ENCODE results near the gene SURF4. TPM values are rescaled to one million over a fixed set of nuclear protein-coding genes. Genes with fewer than 3 reads are reported as not detected.

SURF4 gene
- total RNA-seq, 1 donor from 2014 or later, result 255 TPM

DNA sequence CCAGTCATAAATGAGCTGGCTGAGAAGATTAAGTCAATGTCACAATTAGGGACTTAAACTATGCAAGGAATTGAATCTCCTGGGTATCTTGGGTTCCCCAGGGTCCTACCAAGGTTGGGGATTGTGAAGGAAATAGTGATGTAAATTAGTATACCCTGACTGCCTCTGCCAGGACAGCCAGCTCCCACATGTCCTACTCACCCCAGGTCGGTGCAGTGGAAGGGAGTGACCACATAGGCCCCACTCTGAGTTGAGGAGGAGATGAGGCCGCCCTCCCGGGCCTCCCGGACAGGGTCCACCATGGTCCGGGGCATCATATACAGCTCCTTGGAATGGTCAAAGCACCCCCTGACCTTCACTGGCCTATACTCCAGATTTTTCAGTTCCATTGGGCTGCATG is 22.3 kb downstream of the SURF4 start:
- DNase-seq (ENCODE audit: low spot score), result no peak

DNA sequence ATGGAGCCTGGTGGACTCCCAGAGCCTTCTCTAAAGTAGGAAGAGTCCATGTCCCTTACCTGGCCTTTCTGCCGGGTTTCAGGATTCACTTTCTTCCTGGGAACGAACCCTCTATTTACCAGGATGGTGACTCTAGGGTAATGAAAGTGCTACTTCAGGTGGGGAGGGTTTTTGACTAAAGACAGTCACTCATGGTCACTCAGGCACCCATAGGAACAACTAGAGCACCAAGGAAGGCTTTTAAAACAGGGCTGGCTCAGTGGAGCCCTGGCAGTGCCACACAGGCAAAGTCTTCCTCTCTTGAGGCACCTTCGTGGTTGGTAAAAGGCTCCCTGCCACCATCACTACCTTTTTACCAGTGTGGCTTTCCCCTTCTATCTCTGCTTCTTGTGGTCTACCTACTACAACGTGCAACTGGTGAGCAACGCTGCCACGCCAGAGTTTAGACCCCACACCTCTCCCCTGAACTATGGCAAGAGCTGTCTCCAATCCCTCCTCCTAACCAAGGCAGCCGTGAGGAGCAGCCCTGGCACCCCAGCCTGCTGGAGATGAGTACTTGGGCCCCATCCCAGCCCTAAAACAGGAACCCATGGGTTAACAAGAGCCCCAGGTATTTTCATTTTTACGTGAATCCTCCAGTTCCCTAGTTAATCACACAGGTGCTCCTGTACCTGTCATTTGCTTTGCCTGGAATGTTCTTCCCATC is 23.1 kb downstream of the SURF4 start:
- DNase-seq (ENCODE audit: low spot score), result no peak

GRCh38 chr9:133351908-133352634 is 23.8 kb downstream of the SURF4 start:
- no peak for DNase-seq (ENCODE audit: low spot score)

GRCh38 chr9:133351526-133351907 is 24.3 kb downstream of the SURF4 start:
- DNase-seq (ENCODE audit: low spot score), result no peak

DNA sequence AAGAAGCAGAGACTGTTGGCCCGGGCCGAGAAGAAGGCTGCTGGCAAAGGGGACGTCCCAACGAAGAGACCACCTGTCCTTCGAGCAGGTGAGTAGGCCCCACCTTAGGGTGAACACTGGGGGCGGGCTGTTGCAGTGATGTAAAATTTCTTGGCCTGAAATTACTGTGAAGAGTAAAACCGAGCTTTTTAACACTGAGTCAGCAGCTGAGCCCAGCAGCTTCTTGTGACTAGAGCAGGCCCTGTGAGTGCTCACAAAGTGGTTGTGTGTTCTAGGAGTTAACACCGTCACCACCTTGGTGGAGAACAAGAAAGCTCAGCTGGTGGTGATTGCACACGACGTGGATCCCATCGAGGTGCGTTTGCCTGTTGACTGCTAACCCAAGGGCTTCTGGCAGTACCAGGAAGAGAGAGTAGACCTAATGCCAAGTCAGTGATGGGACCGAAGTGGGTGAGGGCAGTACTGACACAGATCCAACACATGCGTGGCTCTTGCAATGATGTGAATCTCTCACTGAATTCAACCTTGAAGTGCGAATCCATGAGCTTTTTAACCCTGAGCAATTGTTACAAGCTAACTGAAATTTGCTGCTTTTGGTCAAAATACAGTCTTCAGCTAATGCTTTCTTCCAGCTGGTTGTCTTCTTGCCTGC is 25.8 kb downstream of the SURF4 start:
- no peak for DNase-seq (ENCODE audit: low spot score)

GRCh38 chr9:133348718-133349573 is 26.9 kb downstream of the SURF4 start:
- DNase-seq (ENCODE audit: low spot score), result no peak

DNA sequence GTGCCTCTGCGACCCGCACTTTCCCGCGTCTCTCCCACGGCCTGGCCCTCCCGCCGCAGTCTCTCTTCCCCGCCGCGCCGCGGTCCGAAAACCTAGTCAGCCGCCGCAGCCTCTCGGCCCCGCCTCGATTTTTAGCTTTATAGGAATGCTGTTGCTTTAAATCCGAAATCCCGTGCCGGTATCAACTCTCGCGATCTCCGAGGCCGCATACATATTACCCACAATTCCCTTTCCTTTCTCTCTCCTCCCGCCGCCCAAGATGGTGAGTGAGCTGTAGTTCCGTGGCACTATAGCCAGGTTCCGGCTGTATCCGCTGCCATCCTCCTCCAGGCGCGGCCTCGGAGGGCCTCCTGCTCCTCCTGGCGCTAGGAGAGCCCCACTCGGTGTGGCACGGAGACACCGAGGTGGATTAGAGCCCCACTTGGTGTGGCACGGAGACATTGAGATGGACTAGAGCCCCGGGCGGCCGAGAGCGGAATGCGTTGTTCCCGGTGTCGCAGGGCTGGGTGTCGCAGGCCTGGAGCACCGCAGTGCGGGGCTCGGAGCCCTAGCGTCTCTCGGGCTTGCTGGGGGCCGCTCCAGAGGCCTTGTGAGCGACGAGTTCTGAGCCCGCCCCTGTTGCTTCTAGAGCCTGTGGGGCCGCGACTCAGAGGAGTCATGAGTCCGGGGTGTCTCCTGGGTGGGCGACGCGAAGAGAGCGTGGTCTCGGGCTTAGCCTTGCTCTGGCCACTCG is 27.7 kb downstream of the SURF4 start, which contains the start of the genes MED22 and RPL7A:
MED22 (minus strand) TSS at position 147 of the 733 bp plus-strand sequence. CDS start 1,469 bp downstream, outside the sequence.
RPL7A (plus strand) TSS at position 234 of the 733 bp plus-strand sequence; CDS start at position 260, 26 bp downstream.
- DNase-seq (ENCODE audit: low spot score), result peak; percentile 98

DNA sequence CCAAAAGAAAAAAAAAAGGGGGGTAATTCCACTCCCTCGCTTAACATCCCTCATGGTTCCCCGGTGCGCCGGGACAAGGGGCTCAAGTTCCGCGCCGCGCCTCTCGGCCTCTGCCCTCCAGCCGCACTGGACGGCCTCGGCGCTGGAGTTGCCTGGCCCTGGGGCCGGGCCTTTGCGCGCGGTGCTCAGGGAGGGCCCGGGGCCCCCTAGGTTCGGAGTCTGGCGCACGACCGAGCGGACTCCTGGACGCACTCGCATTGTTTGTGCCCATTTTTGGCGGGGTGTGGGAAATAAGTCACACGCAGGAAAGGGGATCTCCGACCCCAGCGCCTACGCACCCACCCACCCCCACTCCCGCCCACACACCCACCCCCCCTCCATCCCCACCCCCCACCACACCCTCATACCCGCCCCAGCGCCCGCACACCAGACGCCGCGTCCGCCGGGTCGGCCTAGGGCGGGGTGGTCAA is 28.3 kb downstream of the SURF4 start:
- DNase-seq (ENCODE audit: low spot score), result peak; percentile 47

GRCh38 chr9:133346021-133346785 is 29.7 kb downstream of the SURF4 start:
- no peak for DNase-seq (ENCODE audit: low spot score)

DNA sequence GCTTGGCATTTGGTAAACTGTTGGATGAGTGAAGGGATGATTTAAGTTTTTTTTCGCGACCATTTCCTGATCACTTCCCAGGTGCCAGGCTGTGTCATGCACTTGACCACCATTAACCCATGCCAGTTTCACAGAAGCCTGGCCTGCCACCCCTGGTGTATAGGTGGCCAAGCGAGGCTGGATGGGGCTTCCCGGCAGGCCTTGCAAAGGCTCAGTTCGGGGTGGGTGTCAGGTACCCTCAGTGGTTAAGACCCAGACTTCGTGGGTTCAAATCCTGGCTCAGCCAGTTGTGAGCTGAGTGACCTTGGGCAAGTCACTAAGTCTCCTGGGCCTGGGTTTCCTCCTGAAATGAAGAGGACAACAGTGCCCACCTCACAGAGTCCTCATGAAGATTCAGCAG is 30.3 kb downstream of the SURF4 start:
- DNase-seq (ENCODE audit: low spot score), result no peak

GRCh38 chr9:133344979-133345378 is 30.9 kb downstream of the SURF4 start:
- no peak for DNase-seq (ENCODE audit: low spot score)

DNA sequence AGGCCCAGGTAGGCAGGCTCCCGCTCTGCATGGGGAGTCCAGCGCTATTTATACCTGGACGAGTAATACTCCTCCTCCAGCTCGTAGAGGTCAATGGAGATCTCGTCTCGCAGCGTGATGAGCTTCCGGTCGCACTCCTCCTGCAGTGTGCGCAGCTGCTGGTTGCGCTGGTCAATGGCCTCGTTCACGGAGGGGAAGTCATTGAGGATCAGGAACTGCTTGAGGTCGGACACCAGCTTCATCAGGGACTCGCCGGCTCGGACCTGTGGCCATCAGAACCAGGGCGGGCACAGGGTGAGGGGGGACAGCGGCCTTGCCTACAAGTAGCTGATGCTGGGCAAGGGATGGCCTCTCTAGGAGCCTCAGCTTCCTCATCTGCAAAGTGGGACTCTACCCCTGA is 31.8 kb downstream of the SURF4 start:
- no peak for DNase-seq (ENCODE audit: low spot score)

DNA sequence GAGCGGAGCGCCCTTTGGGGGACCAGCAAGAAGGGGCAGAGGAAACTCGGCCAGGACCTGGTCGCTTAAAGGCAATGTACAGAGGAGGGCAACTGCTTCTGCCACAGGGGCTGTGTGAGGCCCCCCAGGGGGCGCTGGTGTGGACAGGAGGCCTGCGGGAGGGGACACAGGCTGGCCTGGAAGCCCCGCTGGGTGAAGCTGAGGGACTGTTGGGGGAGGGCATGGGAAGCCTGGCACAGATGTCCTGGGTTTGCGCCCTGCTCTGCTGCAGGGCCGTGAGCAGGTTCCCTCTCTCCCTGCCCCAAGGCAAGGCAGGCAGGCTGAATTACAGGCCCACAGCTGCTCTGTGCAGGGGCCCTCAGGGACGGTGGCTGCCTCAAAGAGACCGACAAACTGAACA is 33.3 kb downstream of the SURF4 start:
- no peak for DNase-seq (ENCODE audit: low spot score)

GRCh38 chr9:133342069-133342406 is 33.8 kb downstream of the SURF4 start:
- no peak for DNase-seq (ENCODE audit: low spot score)

DNA sequence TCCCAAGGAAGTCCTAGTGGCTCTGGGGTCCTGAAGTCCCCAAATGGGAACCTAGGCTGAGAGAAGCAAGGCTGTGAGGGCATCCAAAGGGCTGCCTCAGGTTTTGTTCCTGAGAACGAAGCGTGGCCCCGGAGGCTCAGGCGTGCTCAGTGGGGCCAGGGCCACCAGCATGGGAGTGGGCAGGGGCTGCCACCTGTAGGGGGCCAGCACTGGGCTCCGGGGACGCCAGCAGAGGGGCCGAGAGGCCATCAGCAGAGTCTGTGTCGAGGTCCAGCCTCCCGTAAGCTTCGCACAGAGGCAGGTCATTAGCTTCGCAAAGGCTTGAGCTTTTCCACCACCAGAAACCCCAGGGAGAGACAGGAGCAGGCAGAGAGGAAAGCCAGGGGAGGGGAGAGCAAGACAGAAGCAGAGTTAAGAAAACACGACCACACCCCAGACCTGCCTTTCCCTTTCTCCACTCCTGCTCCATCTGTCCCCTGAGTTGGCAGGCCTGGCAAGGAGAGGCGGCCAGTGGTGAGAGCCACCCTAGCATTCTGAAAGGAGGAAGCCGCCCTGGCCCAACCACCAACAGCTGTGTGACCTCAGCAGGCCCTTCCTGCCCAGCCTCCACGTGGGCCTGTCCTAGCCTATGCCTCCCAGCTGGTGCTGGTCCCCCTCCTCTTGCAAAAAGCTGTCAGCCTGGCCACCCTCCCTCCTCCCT is 34.3 kb downstream of the SURF4 start:
- no peak for DNase-seq (ENCODE audit: low spot score)

DNA sequence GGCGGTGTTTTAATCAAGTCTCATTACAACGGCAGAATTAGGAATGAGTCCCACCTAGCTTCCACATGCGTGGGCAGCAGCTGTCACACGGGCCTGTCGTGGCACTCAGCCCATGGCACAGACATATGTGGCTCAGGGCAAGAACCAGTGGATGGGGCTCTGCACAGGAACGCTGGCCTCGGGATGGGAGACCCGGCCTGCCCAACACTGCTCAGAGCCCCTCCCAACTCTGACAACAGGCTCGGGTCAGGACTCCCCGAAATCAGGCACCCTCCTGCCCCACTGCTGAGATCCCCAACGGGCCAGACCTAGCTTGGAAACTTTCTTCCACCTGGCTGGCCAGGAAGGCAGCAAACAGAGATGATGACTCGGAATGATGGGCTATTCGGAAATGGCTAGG is 34.9 kb downstream of the SURF4 start:
- no peak for DNase-seq (ENCODE audit: low spot score)

DNA sequence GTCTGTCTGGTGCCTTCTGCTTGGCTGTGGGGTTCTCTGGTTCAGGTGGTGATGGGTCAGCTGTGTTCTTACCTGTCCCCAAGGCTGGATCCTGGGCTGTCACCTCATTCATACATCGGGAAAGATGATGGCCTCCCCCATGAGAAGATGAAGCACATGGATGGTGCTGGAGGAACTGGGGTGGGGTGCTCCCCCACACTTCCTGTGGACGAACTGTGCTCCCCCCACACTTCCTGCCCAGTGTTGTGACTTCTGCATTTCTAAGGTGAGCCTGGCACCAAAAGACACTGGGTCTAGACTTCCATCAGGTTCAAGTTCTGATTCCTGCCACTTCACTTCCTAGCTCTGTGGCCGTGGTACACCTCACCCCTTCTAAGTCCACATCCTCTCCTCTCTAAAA is 35.6 kb downstream of the SURF4 start:
- DNase-seq (ENCODE audit: low spot score), result no peak

DNA sequence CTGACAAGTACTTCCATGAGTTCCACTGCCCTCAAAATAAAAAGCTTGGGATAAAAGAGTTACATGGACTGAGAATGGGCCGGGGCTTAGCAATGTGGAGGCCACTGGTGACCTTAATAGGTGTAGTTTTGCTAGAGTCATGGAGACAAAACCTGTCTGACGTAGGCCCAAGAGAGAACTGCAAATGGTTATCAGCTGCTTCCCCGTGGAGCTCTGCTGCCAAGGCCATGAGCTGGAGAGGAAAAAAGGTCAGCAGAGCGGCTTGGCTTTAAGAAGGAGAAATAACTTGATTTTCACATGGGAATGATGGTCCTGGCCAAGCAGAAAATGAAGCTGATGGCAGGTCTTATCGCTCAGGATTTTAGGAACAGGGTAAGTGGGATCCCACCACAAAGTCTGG is 36.2 kb downstream of the SURF4 start:
- DNase-seq (ENCODE audit: low spot score), result no peak

All from umbilical cord (tissue), 2 donors.